ENCODE results near the gene NDUFAB1.

The NDUFAB1 gene

GRCh38 chr16:23571895-23572294 lies 24.2 kb downstream of the NDUFAB1 start:
- no peak overlapping the region for H3K4me3 ChIP-seq (ENCODE audit: low read depth, low read length)
- H3K9me3 ChIP-seq (ENCODE audit: control insufficient read depth, insufficient read depth, low read depth, low read length) = no peaks in the 10 kb centered on the region
- H3K4me1 ChIP-seq (ENCODE audit: control insufficient read depth, insufficient read depth, low read length) = no peaks in the 10 kb centered on the region
- H3K27ac ChIP-seq (ENCODE audit: extremely low read depth, low read depth, low read length) = no peak overlapping the region
- peaks cover 28 to 93% of the 10 kb centered on the region in 2 experiments for H3K36me3 ChIP-seq (ENCODE audit: control insufficient read depth in 2 of 2, insufficient read depth in 1 of 2, low read length in 2 of 2)
- TF ChIP-seq ZNF664 (tag by site-specific recombination; IDR thresholded peaks at IDR 0.05) = no peak
- no peak for TF ChIP-seq ZNF670 (tag by site-specific recombination; IDR thresholded peaks at IDR 0.05; ENCODE audit: low read depth)
- TF ChIP-seq PRDM4 (tag by site-specific recombination; IDR thresholded peaks at IDR 0.05) = no peak
- TF ChIP-seq ZNF426 (tag by site-specific recombination; IDR thresholded peaks at IDR 0.05) = no peak
- no peak for TF ChIP-seq MZF1 (tag by site-specific recombination; IDR thresholded peaks at IDR 0.05; ENCODE audit: borderline replicate concordance)
- TF ChIP-seq ZNF366 (tag by site-specific recombination; conservative IDR thresholded peaks at IDR 0.05) = no peak
- TF ChIP-seq ZNF488 (tag by site-specific recombination; IDR thresholded peaks at IDR 0.05) = no peak
- no peak for TF ChIP-seq PRDM10 (tag by site-specific recombination; IDR thresholded peaks at IDR 0.05)
- no peak for TF ChIP-seq CTCF (tag by site-specific recombination; IDR thresholded peaks at IDR 0.05)
- TF ChIP-seq ZNF2 (tag by site-specific recombination; IDR thresholded peaks at IDR 0.05) = no peak
- TF ChIP-seq ZNF311 (tag by site-specific recombination; IDR thresholded peaks at IDR 0.05; ENCODE audit: borderline replicate concordance) = no peak
- TF ChIP-seq ZNF776 (tag by site-specific recombination; IDR thresholded peaks at IDR 0.05; ENCODE audit: borderline replicate concordance) = no peak
- no peak for TF ChIP-seq ZNF623 (tag by site-specific recombination; IDR thresholded peaks at IDR 0.05)
- no peak for TF ChIP-seq ZNF624 (tag by site-specific recombination; IDR thresholded peaks at IDR 0.05)
- POLR2A ChIA-PET = interaction anchor here (0.6 to 1.3 kb wide), 2 partner anchors 14 to 19 kb away, joined by 4 to 5 read pairs; partner anchors contain the start of genes EARS2 and UBFD1
- CTCF ChIA-PET = no interaction called here

- Histone ChIP-seq H3K4me1 (ENCODE audit: control insufficient read depth, insufficient read depth, low read length) (no peaks in the 10 kb centered on the region), H3K36me3 (ENCODE audit: control insufficient read depth in 2 of 2, insufficient read depth in 1 of 2, low read length in 2 of 2) (peaks cover 35 to 96% of the 10 kb centered on the region in 2 experiments), H3K27ac (ENCODE audit: extremely low read depth, low read depth, low read length) (no peak overlapping the region), H3K4me3 (ENCODE audit: low read depth, low read length) (no peak overlapping the region), H3K9me3 (ENCODE audit: control insufficient read depth, insufficient read depth, low read depth, low read length) (no peaks in the 10 kb centered on the region)
- CTCF ChIA-PET = interaction anchor here (0.5 kb wide), 1 partner anchor 206 kb away, joined by 3 read pairs; no protein-coding TSS in a partner anchor
- POLR2A ChIA-PET = interaction anchor here (0.6 to 1.3 kb wide), 2 partner anchors 13 to 20 kb away, joined by 4 to 5 read pairs; partner anchors contain the start of genes EARS2 and UBFD1
- TF ChIP-seq CTCF (tag by site-specific recombination; IDR thresholded peaks at IDR 0.05) (no peak), SALL2 (tag by site-specific recombination; IDR thresholded peaks at IDR 0.05; ENCODE audit: borderline replicate concordance) (no peak), ZNF132 (tag by site-specific recombination; IDR thresholded peaks at IDR 0.05; ENCODE audit: borderline replicate concordance) (no peak)
These were observed 25.0 kb downstream of the NDUFAB1 start for GRCh38 chr16:23570992-23571632.

Data from HEK293 (cell line).